ENCODE data around the gene PHRF1.

GRCh38 chr11:653837-654236, 77.6 kb downstream of the PHRF1 start:
- TF ChIP-seq CTCF (IDR thresholded peaks at IDR 0.05; ENCODE audit: poor library complexity) (no peak), EZH2phosphoT487 (IDR thresholded peaks at IDR 0.05; ENCODE audit: low read depth, severe bottlenecking, unreplicated experiment) (no peak), EZH2 (IDR thresholded peaks at IDR 0.05; ENCODE audit: borderline replicate concordance) (no peak)

Measured in hepatocyte (in vitro differentiated cells).